Activated T-cell treated with anti-CD3 and anti-CD28 coated beads, Interleukin-2, amount 50 U/mL, for 72 hours (primary cell): ENCODE data around the gene CHRNG. TPM values are rescaled to one million over a fixed set of nuclear protein-coding genes. Genes with fewer than 3 reads are reported as not detected.
"Not testable (repeated sequence)": the region's sequence is repeated elsewhere in the genome, so short reads cannot be mapped to it uniquely, and the experiment has no call there.

Experiments used
- ATAC-seq, 2 donors: fragments of 150-1000 bp; cut with Tn5 transposase; replicated peaks in 1 of 2; 2 replicates each; pipeline ENCODE4 v1.10.0; 2021; ENCODE audit warnings: moderate library complexity in 2 of 2, mild to moderate bottlenecking in 1 of 2
- DNase-seq, 2 donors: peaks; one replicate each; pipeline ENCODE4 v3.0.0; 2021 to 2022; ENCODE audit warnings: mixed read lengths in 1 of 2
- H3K27ac Mint-ChIP-seq: one replicate; pipeline ENCODE4 v1.8.0; 2022; ENCODE audit warnings: mild to moderate bottlenecking, moderate library complexity, mixed read lengths
- H3K27me3 Mint-ChIP-seq: one replicate; pipeline ENCODE4 v1.8.0; 2022; ENCODE audit warnings: low read depth, mixed read lengths
- H3K36me3 Mint-ChIP-seq, 2 donors: one replicate each; pipeline ENCODE4 v1.8.0; 2022; ENCODE audit warnings: mixed read lengths in 2 of 2, mild to moderate bottlenecking in 1 of 2; ENCODE audit not compliant: insufficient read depth in 2 of 2
- H3K4me1 Mint-ChIP-seq: one replicate; pipeline ENCODE4 v1.8.0; 2022; ENCODE audit warnings: low read depth, mixed read lengths
- H3K4me3 Mint-ChIP-seq, 2 donors: one replicate each; pipeline ENCODE4 v1.8.0; 2022; ENCODE audit warnings: mild to moderate bottlenecking in 2 of 2, mixed read lengths in 2 of 2, moderate library complexity in 2 of 2
- H3K9me3 Mint-ChIP-seq, 2 donors: one replicate each; pipeline ENCODE4 v1.8.0; 2022; ENCODE audit warnings: mixed read lengths in 2 of 2
- total RNA-seq, 2 donors: library from RNA; stranded (reverse); gene quantifications; one replicate each; pipeline ENCODE4 v1.2.3, GENCODE V29; 2022

CHRNG gene
- total RNA-seq, 2 donors from 2014 or later, result not detected

- Mint-ChIP-seq H3K9me3 (peaks cover 0 to 2% of the 10 kb centered on the region in 2 donors), H3K27me3 (no peaks in the 10 kb centered on the region), H3K36me3 (peaks cover 10 to 26% of the 10 kb centered on the region in 2 donors), H3K27ac (peak overlapping the region; percentile 97), H3K4me3 (peak overlapping the region; percentile 98 to 99), H3K4me1 (peaks cover 72% of the 10 kb centered on the region)
- DNase-seq (no peak), ATAC-seq (no peak)
Observed at GRCh38 chr2:232549655-232550353, 10.3 kb downstream of the CHRNG start.

GRCh38 chr2:232550354-232551249 lies 11.1 kb downstream of the CHRNG start, which contains the start of the genes EIF4E2 and TIGD1:
TSS of gene EIF4E2 (plus strand) at chr2:232550689. CDS start at chr2:232550725, 36 bp downstream.
TSS of gene TIGD1 (minus strand) at chr2:232550557. CDS start at chr2:232549882, 675 bp downstream.
- peak within 1 kb of the TSS; percentile 98 to 99 for H3K4me3 Mint-ChIP-seq
- peaks cover 10 to 28% of the 10 kb centered on the region in 2 donors for H3K36me3 Mint-ChIP-seq
- peak; percentile 93 to 96 for ATAC-seq
- DNase-seq, result peak; percentile 94 to 95
- peaks cover 79% of the 10 kb centered on the region for H3K4me1 Mint-ChIP-seq
- H3K27ac Mint-ChIP-seq, result peak within 1 kb of the TSS; percentile 97
- H3K27me3 Mint-ChIP-seq, result no peaks in the 10 kb centered on the region
- H3K9me3 Mint-ChIP-seq, result peaks cover 0 to 2% of the 10 kb centered on the region in 2 donors

GRCh38 chr2:232551250-232551638 lies 11.8 kb downstream of the CHRNG start:
- no peak for DNase-seq
- no peak for ATAC-seq
- peak overlapping the region; percentile 98 to 99 for H3K4me3 Mint-ChIP-seq
- H3K27me3 Mint-ChIP-seq, result no peaks in the 10 kb centered on the region
- H3K9me3 Mint-ChIP-seq, result peaks cover 0 to 2% of the 10 kb centered on the region in 2 donors
- peaks cover 10 to 28% of the 10 kb centered on the region in 2 donors for H3K36me3 Mint-ChIP-seq
- peak overlapping the region; percentile 64 for H3K27ac Mint-ChIP-seq
- H3K4me1 Mint-ChIP-seq, result peaks cover 85% of the 10 kb centered on the region

GRCh38 chr2:232551776-232552175 lies 12.3 kb downstream of the CHRNG start:
- Mint-ChIP-seq H3K27ac (peak overlapping the region; percentile 64), H3K9me3 (peaks cover 0 to 2% of the 10 kb centered on the region in 2 donors), H3K4me1 (peaks cover 83% of the 10 kb centered on the region), H3K27me3 (no peaks in the 10 kb centered on the region), H3K36me3 (peaks cover 10 to 25% of the 10 kb centered on the region in 2 donors), H3K4me3 (peak overlapping the region; percentile 98 to 99)
- ATAC-seq (no peak), DNase-seq (no peak)

- Mint-ChIP-seq H3K36me3 (peaks cover 5 to 19% of the 10 kb centered on the region in 2 donors), H3K4me3 (no peak overlapping the region), H3K27me3 (no peaks in the 10 kb centered on the region), H3K27ac (no peak overlapping the region), H3K4me1 (peaks cover 50% of the 10 kb centered on the region), H3K9me3 (no peaks in the 10 kb centered on the region)
- ATAC-seq, result no peak
- no peak for DNase-seq
Observed at GRCh38 chr2:232556426-232556825, 16.9 kb downstream of the CHRNG start.

GRCh38 chr2:232562515-232563151 lies 23.1 kb downstream of the CHRNG start:
- H3K4me1 Mint-ChIP-seq, result peaks cover 5% of the 10 kb centered on the region
- no peak overlapping the region for H3K27ac Mint-ChIP-seq
- H3K36me3 Mint-ChIP-seq, result peaks cover 2 to 9% of the 10 kb centered on the region in 2 donors
- H3K9me3 Mint-ChIP-seq, result no peaks in the 10 kb centered on the region
- no peak for ATAC-seq
- no peaks in the 10 kb centered on the region for H3K27me3 Mint-ChIP-seq
- no peak overlapping the region for H3K4me3 Mint-ChIP-seq
- DNase-seq, result no peak

- DNase-seq, result no peak
- Mint-ChIP-seq H3K4me1 (peaks cover 5% of the 10 kb centered on the region), H3K27ac (no peak overlapping the region), H3K9me3 (no peaks in the 10 kb centered on the region), H3K4me3 (no peak overlapping the region), H3K36me3 (peaks cover 4 to 9% of the 10 kb centered on the region in 2 donors), H3K27me3 (no peaks in the 10 kb centered on the region)
- ATAC-seq, result peak; percentile 42 to 82
Observed at GRCh38 chr2:232563580-232563979, 24.1 kb downstream of the CHRNG start.

GRCh38 chr2:232567721-232568120 lies 28.2 kb downstream of the CHRNG start:
- H3K36me3 Mint-ChIP-seq, result peaks cover 4 to 16% of the 10 kb centered on the region in 2 donors
- no peak for ATAC-seq
- H3K4me3 Mint-ChIP-seq, result no peak overlapping the region
- no peaks in the 10 kb centered on the region for H3K27me3 Mint-ChIP-seq
- no peak for DNase-seq
- no peaks in the 10 kb centered on the region for H3K9me3 Mint-ChIP-seq
- H3K27ac Mint-ChIP-seq, result no peak overlapping the region
- H3K4me1 Mint-ChIP-seq, result peaks cover 5% of the 10 kb centered on the region

GRCh38 chr2:232568161-232568560 lies 28.7 kb downstream of the CHRNG start:
- peaks cover 4 to 16% of the 10 kb centered on the region in 2 donors for H3K36me3 Mint-ChIP-seq
- H3K27ac Mint-ChIP-seq, result no peak overlapping the region
- peaks cover 4% of the 10 kb centered on the region for H3K4me1 Mint-ChIP-seq
- no peak for DNase-seq
- no peaks in the 10 kb centered on the region for H3K9me3 Mint-ChIP-seq
- ATAC-seq, result no peak
- no peaks in the 10 kb centered on the region for H3K27me3 Mint-ChIP-seq
- H3K4me3 Mint-ChIP-seq, result no peak overlapping the region

- H3K36me3 Mint-ChIP-seq, result peaks cover 2 to 16% of the 10 kb centered on the region in 2 donors
- H3K4me3 Mint-ChIP-seq, result no peak overlapping the region
- H3K4me1 Mint-ChIP-seq, result no peaks in the 10 kb centered on the region
- no peaks in the 10 kb centered on the region for H3K27me3 Mint-ChIP-seq
- H3K27ac Mint-ChIP-seq, result no peak overlapping the region
- DNase-seq (no peak), ATAC-seq (no peak)
- H3K9me3 Mint-ChIP-seq, result no peaks in the 10 kb centered on the region
Observed at GRCh38 chr2:232569541-232569940, 30.0 kb downstream of the CHRNG start.

GRCh38 chr2:232570481-232570880 lies 31.0 kb downstream of the CHRNG start:
- H3K9me3 Mint-ChIP-seq, DNase-seq, H3K4me1 Mint-ChIP-seq, H3K4me3 Mint-ChIP-seq, ATAC-seq, H3K27ac Mint-ChIP-seq, H3K27me3 Mint-ChIP-seq: not testable (repeated sequence)
- peaks cover 2 to 13% of the 10 kb centered on the region in 2 donors for H3K36me3 Mint-ChIP-seq

GRCh38 chr2:232571026-232571474 lies 31.6 kb downstream of the CHRNG start:
- ATAC-seq, result no peak
- DNase-seq, result no peak
- H3K27ac Mint-ChIP-seq, result no peak overlapping the region
- no peaks in the 10 kb centered on the region for H3K9me3 Mint-ChIP-seq
- no peaks in the 10 kb centered on the region for H3K4me1 Mint-ChIP-seq
- peaks cover 2 to 13% of the 10 kb centered on the region in 2 donors for H3K36me3 Mint-ChIP-seq
- no peaks in the 10 kb centered on the region for H3K27me3 Mint-ChIP-seq
- no peak overlapping the region for H3K4me3 Mint-ChIP-seq
